Liver (tissue), 9 donors: ENCODE results near the gene CLUH. TPM values are rescaled to one million over a fixed set of nuclear protein-coding genes. Genes with fewer than 3 reads are reported as not detected.
A peak's percentile ranks its signal among the peaks of the same experiment; 100 is the strongest.

Experiments used
- DNase-seq: peaks from one replicate; pipeline ENCODE4 v3.0.0-alpha.2; 2017; ENCODE audit warnings: low spot score
- H3K27ac ChIP-seq, 2 donors: one replicate each; pipeline ENCODE4 v1.7.0; 2013; ENCODE audit warnings: inconsistent platforms in 2 of 2, low read length in 2 of 2, control low read depth in 1 of 2, low read depth in 1 of 2, mild to moderate bottlenecking in 1 of 2
- H3K27me3 ChIP-seq, 4 donors: one replicate each; pipeline versions ENCODE4 v1.6.1 to v1.7.0; 2013; ENCODE audit warnings: low read length in 3 of 4, inconsistent platforms in 1 of 4, mild to moderate bottlenecking in 1 of 4, moderate library complexity in 1 of 4; ENCODE audit not compliant: control insufficient read depth in 4 of 4, insufficient read depth in 4 of 4
- H3K36me3 ChIP-seq, 4 donors: one replicate each; pipeline versions ENCODE4 v1.6.1 to v1.7.0; 2013; ENCODE audit warnings: low read length in 3 of 4, mild to moderate bottlenecking in 3 of 4, low read depth in 1 of 4, moderate library complexity in 1 of 4; ENCODE audit not compliant: control insufficient read depth in 4 of 4, insufficient read depth in 3 of 4
- H3K4me1 ChIP-seq, 4 donors: one replicate each; pipeline versions ENCODE4 v1.6.1 to v1.7.0; 2013; ENCODE audit warnings: low read length in 3 of 4, mild to moderate bottlenecking in 3 of 4, moderate library complexity in 1 of 4; ENCODE audit not compliant: control insufficient read depth in 4 of 4, insufficient read depth in 4 of 4
- H3K4me3 ChIP-seq, 3 donors: one replicate each; pipeline versions ENCODE4 v1.6.1 to v1.7.0; 2013; ENCODE audit warnings: low read length in 3 of 3, control low read depth in 1 of 3, low read depth in 1 of 3, mild to moderate bottlenecking in 1 of 3
- H3K9ac ChIP-seq, 2 donors: one replicate each; pipeline ENCODE4 v1.7.0; 2013; ENCODE audit warnings: low read length in 2 of 2, mild to moderate bottlenecking in 2 of 2, moderate library complexity in 2 of 2, control low read depth in 1 of 2, low read depth in 1 of 2
- H3K9me3 ChIP-seq, 4 donors: one replicate each; pipeline versions ENCODE4 v1.6.1 to v1.7.0; 2013; ENCODE audit warnings: low read length in 3 of 4; ENCODE audit not compliant: control insufficient read depth in 4 of 4
- CTCF ChIP-seq: fragments of 150-350 bp; IDR thresholded peaks from 2 replicates; pipeline ENCODE4 v1.5.1; 2017; ENCODE audit warnings: improper control_type of control experiment, low read depth, low read length; ENCODE audit not compliant: missing input control
- EGR1 ChIP-seq, 2 donors: IDR thresholded peaks; 2 replicates each; pipeline ENCODE4 v1.6.1; 2016 to 2018; ENCODE audit warnings: antibody characterized with exemption in 2 of 2, low read depth in 2 of 2
- FOXA2 ChIP-seq: IDR thresholded peaks from 2 replicates; pipeline ENCODE4 v1.6.1; 2016; ENCODE audit warnings: antibody characterized with exemption
- GABPA ChIP-seq, 2 donors: IDR thresholded peaks in 1 of 2; conservative IDR thresholded peaks in 1 of 2; 2 replicates each; pipeline ENCODE4 v1.6.1; 2016; ENCODE audit warnings: antibody characterized with exemption in 2 of 2, mild to moderate bottlenecking in 1 of 2, moderate library complexity in 1 of 2
- HNF4A ChIP-seq, 2 donors: conservative IDR thresholded peaks; 2 replicates each; pipeline ENCODE4 v1.6.1; 2016; ENCODE audit warnings: antibody characterized with exemption in 2 of 2, mild to moderate bottlenecking in 2 of 2
- HNF4G ChIP-seq: IDR thresholded peaks from 2 replicates; pipeline ENCODE4 v1.6.1; 2016; ENCODE audit warnings: antibody characterized with exemption
- RXRA ChIP-seq, 2 donors: IDR thresholded peaks; 2 replicates each; pipeline ENCODE4 v1.6.1; 2017 to 2018; ENCODE audit warnings: antibody characterized with exemption in 2 of 2, mild to moderate bottlenecking in 1 of 2
- TAF1 ChIP-seq: conservative IDR thresholded peaks from 2 replicates; pipeline ENCODE4 v1.6.1; 2016; ENCODE audit warnings: antibody characterized with exemption, mild to moderate bottlenecking
- YY1 ChIP-seq: IDR thresholded peaks from 2 replicates; pipeline ENCODE4 v1.6.1; 2016; ENCODE audit warnings: antibody characterized with exemption, mild to moderate bottlenecking
- ZBTB33 ChIP-seq: IDR thresholded peaks from 2 replicates; pipeline ENCODE4 v1.6.1; 2016; ENCODE audit warnings: antibody characterized with exemption
- WGBS: extraction: QIAGEN DNeasy Blood & Tissue Kit; methylation state at CpG from one replicate; pipeline ENCODE4 v1.1.7; 2013; 5-methylcytosine and 5-hydroxymethylcytosine counted together
- polyA plus RNA-seq, 2 donors: library from polyadenylated mRNA; stranded (reverse) in 1 of 2; unstranded in 1 of 2; fragments of 200-250 nt in 1 of 2; fragments of >200 nt in 1 of 2; fragmentation: Nextera tagmentation in 1 of 2; extraction: Ambion mirVana in 1 of 2; gene quantifications; one replicate each; pipeline versions ENCODE4 v1.2.1 to v1.2.3, GENCODE V29; 2013 to 2015
- total RNA-seq, 2 donors: library from RNA; depleted of rRNA; stranded (reverse); fragments of >200 nt; gene quantifications; one replicate each; pipeline ENCODE4 v1.2.3, GENCODE V29; 2014
- TF ChIP-seq, protein P1 (sequence below): IDR thresholded peaks from 2 replicates; pipeline ENCODE4 v1.6.1; 2016; ENCODE audit warnings: antibody characterized with exemption
- TF ChIP-seq, protein P2 (sequence below): IDR thresholded peaks from 2 replicates; pipeline ENCODE4 v1.6.1; 2016; ENCODE audit warnings: antibody characterized with exemption
- donor health status: healthy.
- donor health status: healthy.
- donor health status: healthy.
- donor health status: healthy.
- donor health status: healthy.

The CLUH gene
- total and polyA plus RNA-seq, 4 donors: 40.2 to 224 (median 102) TPM

DNA sequence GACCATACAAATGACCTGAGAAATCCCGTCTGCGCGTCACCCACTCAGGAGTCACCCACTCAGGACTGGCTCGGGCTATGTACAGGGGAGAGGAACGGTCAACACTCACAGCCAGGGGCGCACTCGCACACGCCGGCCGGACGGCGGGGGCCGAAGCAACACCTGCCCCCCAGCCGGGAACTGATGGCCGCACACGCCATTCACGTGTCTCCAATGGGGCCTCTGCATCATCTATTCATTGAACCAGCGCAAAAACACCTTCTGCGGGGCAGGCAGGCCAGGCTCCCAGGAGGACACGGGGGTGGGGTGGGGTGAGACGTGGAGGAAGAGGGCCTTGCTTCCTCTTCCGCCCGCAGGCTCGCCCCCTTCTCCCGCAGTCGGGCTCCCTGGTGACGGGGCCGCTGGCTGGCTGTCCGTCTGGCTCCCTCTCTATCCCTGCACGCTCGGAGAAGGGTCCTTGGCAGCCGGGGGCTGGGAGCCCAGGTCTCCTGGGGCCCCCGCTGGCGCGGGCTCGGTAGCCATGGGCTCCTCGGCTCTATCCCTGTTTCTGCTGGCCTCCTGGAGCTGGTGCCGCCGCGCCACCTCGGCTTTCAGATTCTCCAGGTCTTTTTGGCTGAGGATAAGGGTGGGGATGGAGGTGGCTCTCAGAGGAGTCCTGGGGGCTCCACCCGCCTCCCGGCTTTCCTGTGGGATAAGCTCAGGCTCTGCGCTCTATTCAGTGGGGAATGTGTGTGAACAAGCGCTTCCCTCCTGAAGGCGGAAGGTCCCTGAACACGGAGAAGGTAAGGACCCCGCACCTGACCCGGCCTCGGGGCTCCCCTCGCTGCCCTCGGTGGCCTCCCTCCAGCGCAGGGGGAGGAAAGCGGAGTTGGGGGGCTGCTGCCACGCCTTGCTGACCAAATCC lies 21.1 kb downstream of the CLUH start:
- no peaks in the 10 kb centered on the region for H3K9me3 ChIP-seq
- no peak overlapping the region for H3K9ac ChIP-seq
- WGBS: 90% methylated on average over 55 of the region's 55 CpGs
- peaks cover 16 to 46% (median 32%) of the 10 kb centered on the region in 4 donors for H3K36me3 ChIP-seq
- no peak for DNase-seq
- TF ChIP-seq YY1: no peak
- TF ChIP-seq, protein P1, sequence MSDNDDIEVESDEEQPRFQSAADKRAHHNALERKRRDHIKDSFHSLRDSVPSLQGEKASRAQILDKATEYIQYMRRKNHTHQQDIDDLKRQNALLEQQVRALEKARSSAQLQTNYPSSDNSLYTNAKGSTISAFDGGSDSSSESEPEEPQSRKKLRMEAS: no peak
- TF ChIP-seq ZBTB33: no peak
- no peak for TF ChIP-seq HNF4A (conservative IDR thresholded peaks at IDR 0.05)
- no peak for TF ChIP-seq HNF4G
- H3K27ac ChIP-seq: no peak overlapping the region
- H3K4me3 ChIP-seq: no peak overlapping the region
- H3K27me3 ChIP-seq: no peaks in the 10 kb centered on the region
- no peaks in the 10 kb centered on the region for H3K4me1 ChIP-seq

DNA sequence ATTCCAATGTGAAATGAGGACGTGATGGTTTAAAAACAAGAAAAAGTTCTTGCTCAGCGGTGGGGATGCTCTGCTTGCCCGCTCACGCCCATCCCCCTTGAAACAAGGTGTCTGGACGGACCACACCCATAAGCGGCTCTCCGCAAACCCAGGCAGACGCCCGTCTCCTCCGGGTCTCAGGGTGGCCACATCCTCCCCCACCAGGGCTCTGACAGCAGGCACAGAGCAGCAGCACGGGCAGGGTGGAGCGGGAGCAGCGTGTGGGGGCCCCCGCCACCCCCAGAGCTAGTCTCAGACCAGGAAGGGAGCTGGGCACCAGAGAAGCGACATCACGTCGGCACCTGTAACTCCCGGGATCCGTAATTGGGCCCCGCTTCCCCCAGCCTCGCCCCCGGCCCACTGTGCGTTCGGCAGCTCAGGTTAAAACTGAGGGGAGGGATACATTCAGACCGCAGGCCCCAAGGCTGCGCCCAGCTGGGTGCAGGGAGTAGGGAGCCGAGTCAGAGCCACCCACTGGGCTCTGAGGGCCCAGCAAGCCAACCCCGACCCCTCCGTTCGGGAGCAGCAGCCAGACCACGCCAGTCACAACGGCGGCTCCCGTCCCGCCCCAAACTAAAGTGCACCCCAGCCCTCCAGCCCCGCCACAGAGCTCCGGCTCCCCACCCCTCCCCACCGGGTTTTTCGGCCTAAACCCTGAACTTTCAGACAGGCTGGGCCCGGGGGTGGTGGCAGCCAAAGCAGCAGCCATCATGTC lies 22.0 kb downstream of the CLUH start:
- DNase-seq: peak; percentile 32
- Histone ChIP-seq H3K27ac (no peak overlapping the region), H3K9me3 (no peaks in the 10 kb centered on the region), H3K9ac (no peak overlapping the region), H3K4me1 (no peaks in the 10 kb centered on the region), H3K4me3 (no peak overlapping the region), H3K27me3 (no peaks in the 10 kb centered on the region), H3K36me3 (peaks cover 13 to 38% (median 26%) of the 10 kb centered on the region in 4 donors)
- TF ChIP-seq EGR1 (IDR thresholded peaks at IDR 0.05; ENCODE audit: low read depth in 2 of 2): no peak
- TF ChIP-seq YY1: no peak
- TF ChIP-seq CTCF: no peak
- TF ChIP-seq FOXA2: no peak
- TF ChIP-seq HNF4A (conservative IDR thresholded peaks at IDR 0.05): no peak
- TF ChIP-seq ZBTB33: no peak
- TF ChIP-seq, protein P2, sequence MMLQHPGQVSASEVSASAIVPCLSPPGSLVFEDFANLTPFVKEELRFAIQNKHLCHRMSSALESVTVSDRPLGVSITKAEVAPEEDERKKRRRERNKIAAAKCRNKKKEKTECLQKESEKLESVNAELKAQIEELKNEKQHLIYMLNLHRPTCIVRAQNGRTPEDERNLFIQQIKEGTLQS: no peak
- TF ChIP-seq RXRA (IDR thresholded peaks at IDR 0.05): no peak
- TF ChIP-seq GABPA (IDR thresholded peaks at IDR 0.05 in 1 of 2, conservative IDR thresholded peaks at IDR 0.05 in 1 of 2): no peak
- TF ChIP-seq TAF1: no peak
- 82% methylated on average over 40 of the region's 40 CpGs for WGBS
